Measurements from ENCODE around the gene TRIM67. TPM values are rescaled to one million over a fixed set of nuclear protein-coding genes. Genes with fewer than 3 reads are reported as not detected.

TRIM67 gene
- total and polyA plus RNA-seq, 9 of the 15 experiments (the other 6 are each of a cell fraction or from before 2014, with no cell fraction given) = 0.04 to 0.60 (median 0.31) TPM

DNA sequence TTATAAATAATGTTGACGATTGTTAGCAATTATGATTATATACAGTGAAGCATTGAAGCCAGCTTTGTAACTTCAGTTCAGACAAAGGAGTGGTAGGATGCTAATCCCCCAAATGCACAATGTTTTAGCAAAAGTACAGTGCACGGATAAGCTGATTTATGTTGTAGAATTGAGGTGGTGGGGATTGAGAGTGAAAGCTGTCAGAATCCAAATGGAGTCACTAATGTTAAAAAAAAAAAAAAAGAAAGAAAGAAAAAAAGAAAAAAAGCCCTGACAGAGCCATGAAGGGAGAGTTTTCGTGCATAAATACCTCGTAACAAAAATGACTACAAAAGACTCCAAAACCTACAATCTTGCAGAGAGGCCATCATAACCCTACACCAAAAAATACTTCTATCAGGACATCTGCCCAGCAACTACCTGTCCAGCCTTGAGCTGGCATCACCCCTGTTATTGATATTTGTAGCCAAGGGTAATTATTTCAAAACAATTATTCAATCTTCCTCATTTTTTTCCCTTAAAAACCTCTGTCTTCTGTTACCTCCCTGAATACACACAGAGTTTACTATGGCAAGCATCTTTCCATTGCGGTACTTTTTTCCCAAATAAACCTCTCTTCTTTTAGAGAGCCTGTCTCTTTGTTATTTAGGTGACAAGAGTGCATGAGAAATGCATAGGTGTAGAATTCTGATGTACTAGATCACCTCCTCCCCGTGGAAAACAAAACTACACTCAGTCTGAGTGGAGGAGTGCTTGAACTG is 2.5 kb upstream of the TRIM67 start (continued):
- TF ChIP-seq, protein P1, sequence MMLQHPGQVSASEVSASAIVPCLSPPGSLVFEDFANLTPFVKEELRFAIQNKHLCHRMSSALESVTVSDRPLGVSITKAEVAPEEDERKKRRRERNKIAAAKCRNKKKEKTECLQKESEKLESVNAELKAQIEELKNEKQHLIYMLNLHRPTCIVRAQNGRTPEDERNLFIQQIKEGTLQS (IDR thresholded peaks at IDR 0.05) = no peak
- TF ChIP-seq, protein P1 (CRISPR knock-in tag; conservative IDR thresholded peaks at IDR 0.05) = no peak
- no peak for TF ChIP-seq HDAC3 (IDR thresholded peaks at IDR 0.05; ENCODE audit: borderline replicate concordance, partially characterized antibody)
- no peak for TF ChIP-seq ZNF41 (CRISPR knock-in tag; conservative IDR thresholded peaks at IDR 0.05)
- TF ChIP-seq ZMIZ1 (IDR thresholded peaks at IDR 0.05; ENCODE audit: low read depth in 2 of 2, low read length in 2 of 2) = no peak
- no peak for TF ChIP-seq RERE (CRISPR knock-in tag; IDR thresholded peaks at IDR 0.05; ENCODE audit: borderline replicate concordance)
- TF ChIP-seq, protein P2, sequence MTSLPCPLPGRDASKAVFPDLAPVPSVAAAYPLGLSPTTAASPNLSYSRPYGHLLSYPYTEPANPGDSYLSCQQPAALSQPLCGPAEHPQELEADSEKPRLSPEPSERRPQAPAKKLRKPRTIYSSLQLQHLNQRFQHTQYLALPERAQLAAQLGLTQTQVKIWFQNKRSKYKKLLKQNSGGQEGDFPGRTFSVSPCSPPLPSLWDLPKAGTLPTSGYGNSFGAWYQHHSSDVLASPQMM (CRISPR knock-in tag; IDR thresholded peaks at IDR 0.05) = no peak
- TF ChIP-seq DDX20 (tag; IDR thresholded peaks at IDR 0.05; ENCODE audit: low read depth) = 0 out of 2 replicates have a peak, but pooled peaks have one; percentile 66
- TF ChIP-seq JUN (IDR thresholded peaks at IDR 0.05; ENCODE audit: borderline replicate concordance, low read depth, low read length) = no peak
- no peak for TF ChIP-seq JUN (CRISPR knock-in tag; IDR thresholded peaks at IDR 0.05; ENCODE audit: borderline replicate concordance)
- no peak for TF ChIP-seq ZBTB11 (CRISPR knock-in tag; IDR thresholded peaks at IDR 0.05)

Data from K562 (cell line).